Measurements from ENCODE around the gene PIGV. TPM values are rescaled to one million over a fixed set of nuclear protein-coding genes. Genes with fewer than 3 reads are reported as not detected.
"Not testable (repeated sequence)": the region's sequence is repeated elsewhere in the genome, so short reads cannot be mapped to it uniquely, and the experiment has no call there.

Gene PIGV
- total RNA-seq, 1 experiment from 2014 or later = 7.5 TPM

DNA sequence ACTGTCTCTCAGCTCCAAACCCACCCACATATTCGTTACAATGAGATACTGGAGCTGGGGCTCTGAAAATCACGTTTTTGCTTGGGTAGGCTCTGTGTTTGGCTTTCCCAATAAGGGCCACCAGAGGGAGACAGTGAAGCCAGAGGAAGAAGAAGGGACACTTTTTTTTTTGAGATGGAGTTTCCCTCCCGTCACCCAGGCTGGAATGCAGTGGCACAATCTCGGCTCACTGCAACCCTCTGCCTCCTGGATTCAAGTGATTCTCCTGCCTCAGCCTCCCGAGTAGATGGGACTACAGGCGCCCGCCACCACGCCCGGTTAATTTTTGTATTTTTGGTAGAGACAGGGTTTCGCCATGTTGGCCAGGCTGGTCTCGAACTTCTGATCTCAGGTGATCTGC is 22.4 kb downstream of the PIGV start:
- H2AFZ ChIP-seq (ENCODE audit: low read length); H3K14ac ChIP-seq (ENCODE audit: insufficient read depth, low read length); H3K27me3 ChIP-seq (ENCODE audit: insufficient read depth, low read length); H3K79me2 ChIP-seq (ENCODE audit: insufficient read depth, low read length); H3K18ac ChIP-seq (ENCODE audit: insufficient read length, low read depth, low read length); H2BK15ac ChIP-seq (ENCODE audit: low read depth, low read length); H2BK20ac ChIP-seq (ENCODE audit: low read depth, low read length, poor library complexity, severe bottlenecking); H3K27me3 Mint-ChIP-seq (ENCODE audit: low read depth); H3K4me1 ChIP-seq (ENCODE audit: insufficient read depth, low read length); H4K5ac ChIP-seq (ENCODE audit: insufficient read length, low read depth, low read length); H3K27ac ChIP-seq (ENCODE audit: insufficient read length, low read depth, low read length); H3K23me2 ChIP-seq (ENCODE audit: insufficient read length, low read depth, low read length, poor library complexity, severe bottlenecking); H3K36me3 Mint-ChIP-seq (ENCODE audit: insufficient read depth in 1 of 3, low read depth in 3 of 3); H4K91ac ChIP-seq (ENCODE audit: insufficient read length, low read depth, low read length); H3K4me1 Mint-ChIP-seq; H4K20me1 ChIP-seq (ENCODE audit: control insufficient read depth, insufficient read depth, insufficient read length); H2BK12ac ChIP-seq (ENCODE audit: insufficient read length, low read depth, low read length); H3K9ac ChIP-seq (ENCODE audit: extremely low read depth, insufficient read length, low read length); H3T11ph ChIP-seq (ENCODE audit: low read length); H3K9me3 Mint-ChIP-seq; H3K9me3 ChIP-seq (ENCODE audit: control insufficient read depth, low read depth, low read length); H4K8ac ChIP-seq (replicated peaks; ENCODE audit: insufficient read length, low read depth, low read length); H2BK120ac ChIP-seq (ENCODE audit: low read depth, low read length, poor library complexity, severe bottlenecking); H3K4ac ChIP-seq (ENCODE audit: low read depth, low read length); H3K27ac Mint-ChIP-seq; H3K4me2 ChIP-seq (ENCODE audit: insufficient read depth, insufficient read length, low read length); H3K56ac ChIP-seq (ENCODE audit: insufficient read length, low read depth, low read length); H2AK5ac ChIP-seq (ENCODE audit: insufficient read length, low read length); H3K4me3 Mint-ChIP-seq; H3K79me1 ChIP-seq (ENCODE audit: insufficient read depth, low read depth, low read length, poor library complexity, severe bottlenecking); H3K23ac ChIP-seq (ENCODE audit: insufficient read length, low read depth, low read length); H2BK5ac ChIP-seq (ENCODE audit: insufficient read length, low read length): not testable (repeated sequence)
- no CpG with 5 or more reads among the region's 11 CpGs for WGBS (ENCODE audit: extremely low coverage, insufficient read length, low lambda C conversion rate)
- peak; percentile 73 for DNase-seq
- TF ChIP-seq, protein P1, sequence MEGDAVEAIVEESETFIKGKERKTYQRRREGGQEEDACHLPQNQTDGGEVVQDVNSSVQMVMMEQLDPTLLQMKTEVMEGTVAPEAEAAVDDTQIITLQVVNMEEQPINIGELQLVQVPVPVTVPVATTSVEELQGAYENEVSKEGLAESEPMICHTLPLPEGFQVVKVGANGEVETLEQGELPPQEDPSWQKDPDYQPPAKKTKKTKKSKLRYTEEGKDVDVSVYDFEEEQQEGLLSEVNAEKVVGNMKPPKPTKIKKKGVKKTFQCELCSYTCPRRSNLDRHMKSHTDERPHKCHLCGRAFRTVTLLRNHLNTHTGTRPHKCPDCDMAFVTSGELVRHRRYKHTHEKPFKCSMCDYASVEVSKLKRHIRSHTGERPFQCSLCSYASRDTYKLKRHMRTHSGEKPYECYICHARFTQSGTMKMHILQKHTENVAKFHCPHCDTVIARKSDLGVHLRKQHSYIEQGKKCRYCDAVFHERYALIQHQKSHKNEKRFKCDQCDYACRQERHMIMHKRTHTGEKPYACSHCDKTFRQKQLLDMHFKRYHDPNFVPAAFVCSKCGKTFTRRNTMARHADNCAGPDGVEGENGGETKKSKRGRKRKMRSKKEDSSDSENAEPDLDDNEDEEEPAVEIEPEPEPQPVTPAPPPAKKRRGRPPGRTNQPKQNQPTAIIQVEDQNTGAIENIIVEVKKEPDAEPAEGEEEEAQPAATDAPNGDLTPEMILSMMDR (conservative IDR thresholded peaks at IDR 0.05) = peak; percentile 81
